Activated T-cell treated with anti-CD3 and anti-CD28 coated beads, Interleukin-2, amount 50 U/mL, for 48 hours (primary cell): ENCODE results near the gene TCL1B.
"Not testable (repeated sequence)": the region's sequence is repeated elsewhere in the genome, so short reads cannot be mapped to it uniquely, and the experiment has no call there.

Experiments used
- DNase-seq, 2 experiments: peaks; one replicate each; pipeline ENCODE4 v3.0.0-alpha.2; 2020

Gene TCL1B

DNA sequence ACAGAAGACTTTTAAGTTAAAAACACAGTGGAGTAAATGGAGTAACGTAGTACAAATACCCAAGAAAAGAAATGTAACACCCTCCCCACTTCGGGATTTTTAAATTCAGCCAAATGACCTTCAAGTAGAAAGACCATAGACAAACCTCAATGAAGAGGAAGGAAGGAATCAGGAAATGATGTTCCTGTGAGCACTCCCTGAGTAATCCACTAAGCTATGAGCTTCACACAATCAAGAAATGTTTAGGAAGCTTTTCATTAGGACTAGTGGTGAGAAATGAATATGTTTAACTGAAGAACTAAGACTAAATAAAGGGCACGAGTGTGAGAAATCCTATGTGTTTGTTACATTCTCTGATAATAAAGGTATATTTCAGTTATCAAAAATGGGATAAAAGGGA is 17.6 kb downstream of the TCL1B start:
- DNase-seq: no peak

DNA sequence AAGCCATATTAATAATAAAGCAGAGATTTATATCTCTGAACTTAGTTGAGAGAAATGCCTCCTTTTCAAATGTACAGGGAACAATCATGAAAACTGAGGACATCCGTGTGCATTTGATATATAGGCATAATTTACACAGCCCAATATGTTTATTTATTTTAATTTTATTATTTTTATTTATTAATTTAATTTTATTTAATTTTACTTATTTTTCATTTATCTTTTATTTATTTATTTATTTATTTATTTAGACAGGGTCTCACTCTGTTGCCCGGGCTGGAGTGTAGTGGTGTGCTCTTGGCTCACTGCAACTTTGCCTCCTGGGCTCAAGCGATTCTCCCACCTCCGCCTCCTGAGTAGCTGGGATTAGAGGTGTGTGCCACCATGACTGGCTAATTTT is 19.3 kb downstream of the TCL1B start:
- no peak for DNase-seq

DNA sequence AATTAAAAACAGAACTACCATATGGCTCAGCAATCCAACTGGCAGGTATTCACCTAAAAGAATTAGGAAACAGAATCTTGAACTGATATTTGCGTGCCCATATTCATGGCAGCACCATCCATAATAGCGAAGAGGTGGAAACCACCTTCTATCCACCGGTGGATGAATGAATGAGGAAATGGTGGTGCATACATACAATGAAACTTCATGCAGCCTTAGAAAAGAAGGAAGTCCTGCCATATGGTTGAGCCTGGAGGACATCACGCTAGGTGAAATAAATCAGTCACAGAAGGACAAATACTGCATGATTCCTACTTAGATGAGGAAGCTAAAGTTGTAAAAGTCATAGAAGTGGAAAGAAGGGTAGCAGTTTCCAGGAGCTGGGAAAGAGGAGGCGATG is 21.1 kb downstream of the TCL1B start:
- DNase-seq: no peak

DNA sequence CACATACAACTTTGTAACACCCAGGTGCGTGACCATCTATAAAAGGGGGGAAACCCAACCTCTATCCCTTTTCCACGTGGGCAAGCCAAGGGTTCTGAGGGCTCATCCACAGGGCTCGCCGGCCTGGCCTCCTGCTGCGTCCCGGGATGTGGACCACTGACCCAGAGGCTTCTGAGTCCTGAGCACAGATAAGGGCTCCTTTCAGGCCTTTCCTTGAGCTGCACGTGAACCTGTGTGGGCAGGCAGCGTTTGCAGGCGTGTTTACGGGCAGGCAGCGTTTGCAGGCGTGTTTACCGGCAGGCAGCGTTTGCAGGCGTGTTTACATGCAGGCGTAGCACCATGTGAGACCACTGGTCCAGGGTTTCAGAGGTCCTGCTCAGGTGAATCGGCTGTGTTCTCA is 23.9 kb downstream of the TCL1B start:
- no peak for DNase-seq

DNA sequence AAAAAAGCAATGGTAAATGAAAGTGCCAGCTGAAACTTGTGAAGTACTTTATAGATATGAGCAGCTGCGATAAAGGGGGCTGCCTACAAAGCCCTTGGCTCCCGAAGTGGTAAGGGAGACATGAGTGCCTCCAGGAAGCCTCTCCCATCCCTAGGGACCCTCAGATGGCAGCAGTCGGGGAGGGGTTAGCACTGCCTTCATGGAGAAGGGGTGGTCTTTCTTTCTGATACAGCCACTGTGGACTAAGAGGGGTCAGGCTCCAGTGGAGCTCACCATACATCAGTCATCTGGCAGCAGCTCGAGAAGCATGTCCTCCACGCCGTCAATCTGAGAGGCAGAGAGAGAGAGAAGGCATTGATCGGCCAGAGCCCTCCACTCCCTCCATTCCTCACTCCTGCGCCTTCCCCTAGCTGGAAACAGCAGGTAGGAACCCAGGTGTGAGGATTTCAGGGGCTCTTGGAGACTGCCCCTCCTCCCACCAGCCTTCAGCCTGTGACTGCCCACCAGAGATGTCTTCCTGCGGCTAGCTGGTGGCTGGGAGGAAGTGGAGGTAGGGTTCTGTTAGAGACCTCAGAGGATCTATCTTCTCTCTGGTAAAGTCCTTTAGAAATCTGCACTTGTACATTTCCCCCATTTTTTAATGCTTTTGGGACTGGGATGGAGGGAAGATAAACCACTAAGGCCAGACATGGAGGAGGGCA is 25.4 kb downstream of the TCL1B start:
- DNase-seq: no peak

DNA sequence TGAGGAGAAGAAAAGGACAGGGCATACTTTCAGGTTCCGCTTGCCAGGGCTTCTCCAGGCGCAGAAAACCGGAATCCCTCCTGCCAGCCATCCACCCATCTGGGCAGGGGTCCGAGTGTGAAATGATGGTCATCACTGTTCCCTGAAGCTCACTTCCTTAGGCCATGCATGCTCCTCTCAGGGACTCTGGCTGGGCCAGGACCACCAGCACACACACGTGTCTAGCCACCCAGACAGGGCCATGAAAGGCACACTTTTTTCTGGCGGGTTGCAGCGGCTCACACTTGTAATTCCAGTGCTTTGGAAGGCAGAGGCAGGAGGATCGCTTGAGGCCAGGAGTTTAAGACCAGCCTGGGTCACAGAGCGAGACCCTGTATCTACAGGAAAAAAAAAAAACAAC is 26.2 kb downstream of the TCL1B start:
- no peak for DNase-seq

DNA sequence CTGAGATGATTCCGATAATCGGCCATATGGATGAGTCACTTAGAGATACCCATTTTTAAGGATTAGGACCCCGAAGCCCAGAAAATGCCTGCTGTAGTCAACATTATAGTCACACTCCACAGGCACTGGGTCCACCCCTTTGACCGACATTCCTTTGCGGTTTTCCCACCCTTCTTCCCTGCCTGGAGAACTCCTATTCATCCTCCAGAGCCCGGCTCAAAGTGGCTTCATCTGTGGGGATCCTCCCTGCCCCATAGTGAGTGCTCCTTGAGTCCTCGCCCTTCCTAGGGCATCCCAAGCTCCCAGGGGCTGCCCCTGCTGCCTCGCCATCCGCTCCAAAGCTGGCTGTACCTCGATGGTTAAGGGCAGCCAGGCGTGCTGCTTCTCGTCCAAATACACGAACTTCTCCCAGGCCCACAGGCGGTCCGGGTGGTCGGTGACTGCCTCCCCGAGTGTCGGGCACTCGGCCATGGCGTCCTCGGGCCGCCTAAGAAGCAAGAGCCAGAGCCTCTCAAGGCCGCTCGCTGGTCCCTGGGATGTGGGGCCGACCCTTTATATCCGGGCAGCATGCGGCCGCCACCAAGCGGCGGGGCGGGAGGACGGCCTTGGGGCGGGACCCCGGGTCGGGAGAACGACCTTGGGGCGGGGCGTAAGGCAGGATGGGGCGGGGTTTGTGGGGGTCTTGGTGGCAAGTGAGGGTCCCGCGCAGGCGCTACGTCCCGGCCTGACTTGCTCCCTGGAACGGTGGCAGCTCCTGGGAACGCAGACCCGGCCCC is 27.6 kb downstream of the TCL1B start, which contains the start of gene TCL1A:
Gene TCL1A (minus strand): TSS at position 530 of the 776 bp plus-strand sequence. CDS start 59 bp downstream, at position 471.
- DNase-seq: no peak

DNA sequence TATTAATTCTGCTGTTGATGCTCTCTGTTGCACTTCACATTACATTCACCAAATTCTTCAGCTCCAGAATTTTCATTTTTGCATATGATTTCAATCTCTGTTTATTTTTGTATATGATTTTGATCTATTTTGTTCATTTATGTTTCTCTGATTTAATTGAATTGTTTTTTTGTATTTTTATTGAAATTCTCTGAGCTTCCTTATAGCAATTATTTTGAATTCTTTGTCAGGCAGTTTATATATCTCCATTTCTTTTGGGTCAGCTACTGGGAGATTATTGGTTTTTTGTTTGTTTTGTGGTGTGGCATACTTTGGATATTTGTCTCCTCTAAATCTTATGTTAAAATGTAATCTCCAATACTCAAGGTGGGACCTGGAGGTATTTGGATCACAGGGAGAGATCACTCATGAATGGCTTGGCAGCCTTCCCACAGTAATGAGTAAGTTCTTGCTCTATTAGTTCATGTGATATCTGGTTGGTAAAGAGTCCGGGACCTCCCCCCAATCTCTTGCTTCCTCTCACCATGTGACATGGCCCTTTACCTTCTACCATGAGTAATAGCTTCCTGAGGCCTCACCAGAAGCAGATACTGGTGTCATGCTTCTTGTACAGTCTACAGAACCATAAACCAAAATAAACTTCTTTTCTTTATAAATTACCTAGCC is 36.4 kb downstream of the TCL1B start:
- no peak for DNase-seq

DNA sequence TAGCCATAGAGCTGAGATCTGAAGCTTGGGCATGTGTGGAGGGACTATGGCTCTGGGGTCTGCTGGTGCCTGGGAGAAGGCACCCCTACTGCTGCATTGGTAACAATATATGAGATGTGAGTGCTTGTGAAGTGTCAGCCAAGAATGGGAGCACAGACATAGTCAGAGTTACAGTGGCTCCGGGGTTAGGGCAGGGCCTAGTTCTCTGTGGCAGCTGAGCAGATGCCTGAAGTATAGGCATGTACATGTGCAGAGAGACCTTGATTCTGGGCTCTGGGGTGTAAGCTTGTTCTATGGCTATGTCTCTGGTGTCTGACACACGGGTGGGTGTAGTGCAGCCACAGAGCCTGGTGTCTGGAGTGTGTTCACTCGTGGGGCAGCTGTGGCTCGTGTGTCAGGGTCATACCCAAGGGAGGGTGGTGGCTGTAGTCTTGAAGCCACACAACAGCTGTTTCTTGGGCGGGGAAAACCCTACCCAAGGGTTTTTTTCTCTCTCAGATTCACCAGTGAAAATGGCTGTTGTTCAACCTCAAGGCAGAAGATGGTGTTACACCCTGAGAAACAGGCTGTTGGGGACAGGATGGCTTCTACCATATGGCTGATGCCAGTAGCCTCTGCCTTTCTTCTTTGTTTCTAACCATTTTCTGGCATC is 39.6 kb downstream of the TCL1B start:
- no peak for DNase-seq

DNA sequence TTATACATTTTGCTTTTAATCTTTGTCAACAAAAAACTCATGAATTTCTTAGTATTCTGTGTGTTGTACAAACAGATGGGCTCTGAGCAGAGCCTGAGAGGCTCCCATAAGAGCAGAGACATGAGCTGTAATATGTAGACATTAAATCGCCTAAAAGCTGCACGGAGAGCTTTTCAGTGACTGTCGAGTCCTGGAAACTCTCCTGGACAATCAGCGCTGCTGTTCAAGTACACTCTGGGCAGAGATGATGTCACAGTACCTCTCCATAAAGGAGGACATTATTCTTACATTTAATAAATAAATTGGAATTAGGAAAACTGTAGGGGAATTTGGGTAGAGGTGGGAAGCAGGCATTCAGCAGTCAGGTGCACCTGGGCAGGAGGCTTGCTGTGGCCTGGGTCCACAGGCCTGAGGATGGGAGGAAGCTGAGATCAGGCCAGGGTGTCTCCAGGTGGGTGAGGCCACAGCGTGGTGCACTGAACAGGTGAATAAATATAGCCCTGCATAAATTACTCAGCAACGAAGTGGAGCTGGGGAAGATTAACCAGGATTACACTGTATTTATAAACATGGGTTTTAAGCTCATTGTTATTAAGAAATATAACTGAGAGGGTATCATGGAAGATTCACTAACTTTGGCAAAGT is 41.0 kb downstream of the TCL1B start:
- DNase-seq: no peak

DNA sequence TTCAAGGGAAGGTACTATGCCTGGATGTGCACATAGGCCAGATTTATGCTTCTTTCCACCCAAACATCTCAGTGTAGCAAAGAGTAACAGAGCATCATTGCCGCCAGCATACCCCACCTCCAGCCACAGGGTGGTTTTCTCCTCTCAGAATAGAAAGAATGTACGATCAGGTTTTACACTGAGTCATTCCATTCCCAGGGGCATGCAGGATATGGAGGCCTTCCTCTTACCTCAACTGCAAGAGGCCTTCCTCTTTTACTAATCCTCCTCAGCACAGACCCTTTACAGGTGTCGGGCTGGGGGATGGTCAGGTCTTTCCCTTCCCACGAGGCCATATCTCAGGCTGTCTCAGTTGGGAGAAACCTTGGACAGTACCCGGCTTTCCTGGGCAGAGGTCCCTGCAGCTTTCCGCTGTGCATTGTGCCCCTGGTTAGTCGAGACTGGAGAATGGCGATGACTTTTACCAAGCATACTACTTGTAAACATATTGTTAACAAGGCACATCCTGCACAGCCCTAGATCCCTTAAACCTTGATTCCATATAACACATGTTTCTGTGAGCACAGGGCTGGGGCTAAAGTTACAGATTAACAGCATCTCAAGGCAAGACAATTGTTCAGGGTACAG is 43.3 kb downstream of the TCL1B start:
- not testable (repeated sequence) for DNase-seq

DNA sequence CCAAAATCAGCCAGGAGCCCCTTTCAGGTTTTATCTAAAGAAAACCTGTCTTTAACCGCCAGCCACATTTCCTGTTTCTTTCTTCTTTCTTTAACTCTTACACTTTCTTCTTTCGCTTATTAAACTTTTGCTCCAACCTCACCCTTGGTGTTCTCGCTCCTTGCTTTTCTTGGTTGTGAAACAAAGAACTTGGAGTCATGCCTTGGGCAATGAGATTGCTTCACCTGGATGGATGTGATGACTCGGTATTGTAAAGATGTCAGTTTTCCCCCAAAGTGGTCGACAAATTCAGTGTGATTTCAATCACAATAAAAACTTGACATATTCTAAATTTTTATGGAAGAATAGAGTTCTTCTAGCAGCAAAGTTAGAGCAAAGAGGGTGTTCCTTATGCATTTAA is 43.9 kb downstream of the TCL1B start:
- DNase-seq: no peak

DNA sequence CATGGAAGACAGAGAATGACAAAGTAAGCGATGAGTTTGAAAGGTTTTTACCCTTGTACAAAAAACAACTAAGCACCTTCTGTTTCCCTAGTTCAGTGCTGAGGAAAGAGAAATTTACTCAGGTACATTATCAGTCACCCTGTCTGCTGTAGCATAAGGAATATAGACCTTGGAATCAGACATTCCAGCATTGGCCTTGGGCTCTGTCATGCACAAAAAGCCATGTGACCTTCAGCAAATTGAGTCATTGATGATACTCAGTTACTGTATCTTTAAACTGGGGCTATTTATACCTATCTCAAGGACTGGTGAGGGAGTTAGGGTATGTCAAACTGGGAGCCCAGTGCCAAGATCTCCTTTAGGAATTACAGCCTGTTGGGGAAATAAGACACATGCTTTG is 47.0 kb downstream of the TCL1B start:
- DNase-seq: no peak

DNA sequence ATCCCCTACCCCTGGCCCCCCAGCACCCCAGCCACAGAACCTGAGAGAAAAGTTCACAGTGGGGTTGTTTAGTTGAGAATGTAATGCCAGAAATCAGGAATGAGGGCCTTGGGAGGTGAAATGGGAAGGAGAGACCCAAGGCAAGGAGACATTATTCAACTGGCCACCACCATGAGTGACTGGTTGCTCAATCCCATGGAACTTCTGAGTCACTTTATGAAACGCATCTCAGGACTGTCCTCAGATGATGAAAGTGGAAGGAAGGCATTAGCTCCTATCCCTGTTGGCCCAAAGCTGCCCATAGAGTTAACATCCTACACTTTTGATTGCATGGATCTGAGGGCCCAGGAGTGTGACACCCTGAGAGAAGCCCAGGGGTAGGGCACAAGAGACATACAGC is 53.1 kb downstream of the TCL1B start:
- DNase-seq: no peak

DNA sequence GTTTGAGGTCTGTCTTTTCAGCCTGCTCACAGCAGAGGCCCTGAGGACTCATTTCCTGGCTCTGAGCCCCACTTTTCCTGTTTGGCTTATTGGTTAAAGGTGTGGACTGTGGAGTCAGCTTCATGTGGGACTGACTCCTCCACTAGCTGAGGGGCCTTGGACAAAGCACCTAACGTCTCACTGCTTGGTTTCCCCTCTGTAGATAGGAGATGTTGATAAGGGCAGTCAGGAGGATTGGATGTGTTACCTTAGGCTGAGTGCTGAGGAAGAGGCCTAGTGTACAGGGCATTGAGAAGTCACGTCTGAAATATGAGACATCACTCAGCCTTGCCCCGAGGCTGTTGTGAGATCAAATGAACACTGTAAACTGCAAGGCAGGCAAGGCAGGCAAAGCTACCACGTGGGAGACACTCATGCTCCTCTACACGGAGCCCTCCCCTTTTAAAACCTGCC is 54.8 kb downstream of the TCL1B start:
- DNase-seq: no peak

DNA sequence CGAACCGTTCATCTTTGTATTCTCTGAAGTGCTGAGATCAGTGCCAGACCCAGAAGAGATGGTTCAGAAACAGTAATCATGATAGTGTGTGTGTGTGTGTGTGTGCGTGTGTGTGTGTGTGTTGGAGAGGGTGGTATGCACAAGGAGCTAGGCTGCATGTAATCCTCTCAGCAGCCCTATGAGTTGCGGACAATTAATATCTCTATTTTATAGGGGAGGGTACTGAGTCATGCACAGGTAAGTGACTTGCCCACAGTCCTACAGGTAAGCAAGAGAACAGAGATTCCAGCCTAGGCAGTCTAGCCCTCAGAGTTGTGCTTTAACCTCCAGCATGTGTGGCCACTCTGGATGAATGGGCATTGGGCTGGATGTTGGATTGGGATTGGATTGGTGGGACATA is 55.6 kb downstream of the TCL1B start:
- DNase-seq: no peak
